Pons (tissue), 1 donor: ENCODE data around the gene RGPD8.

Experiments
- DNase-seq: peaks from one replicate; pipeline ENCODE4 v3.0.0-alpha.2; 2016; ENCODE audit warnings: low spot score

The RGPD8 gene

GRCh38 chr2:112335600-112335999, 97.8 kb downstream of the RGPD8 start:
- no peak for DNase-seq

- no peak for DNase-seq
Measured at GRCh38 chr2:112332123-112332696, 101.2 kb downstream of the RGPD8 start.

DNA sequence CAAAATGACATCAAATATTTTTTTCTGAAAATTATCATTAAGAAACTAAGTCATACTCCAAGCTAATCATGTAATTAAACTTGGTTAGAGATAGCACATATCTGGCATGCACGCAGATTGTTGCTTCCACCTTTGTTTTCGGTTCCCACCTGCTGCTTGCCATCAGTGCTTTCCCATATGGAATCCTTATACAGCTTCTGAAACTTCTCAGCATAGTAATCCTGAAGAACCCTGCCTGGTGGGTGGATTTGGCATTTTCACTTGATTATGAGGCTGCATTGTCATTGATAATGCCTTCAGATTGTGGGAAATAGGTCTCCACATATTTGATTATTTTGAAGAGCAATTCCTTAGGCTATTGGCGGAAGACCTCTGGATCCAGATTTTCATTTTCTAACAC, 110.5 kb downstream of the RGPD8 start:
- no peak for DNase-seq

- DNase-seq = no peak
Measured at GRCh38 chr2:112321375-112322320, 111.8 kb downstream of the RGPD8 start.
